HepG2 (cell line): Measurements from ENCODE around the gene BDH2.

ENCODE experiments used
- BRCA1 ChIP-seq: sonication (generic); formaldehyde crosslinking; IDR thresholded peaks from 2 replicates; pipeline ENCODE4 v1.4.0; 2020; ENCODE audit warnings: missing genetic modification reagents
- NFIC ChIP-seq: IDR thresholded peaks from 2 replicates; pipeline ENCODE4 v1.6.1; 2012; ENCODE audit warnings: mild to moderate bottlenecking, low read length, inconsistent platforms
- POLR2A ChIP-seq, 2 experiments: IDR thresholded peaks; 2 replicates each; pipeline ENCODE4 v1.6.1; 2011; ENCODE audit warnings: low read depth in 2 of 2, low read length in 2 of 2, mild to moderate bottlenecking in 1 of 2, moderate library complexity in 1 of 2; ENCODE audit not compliant: insufficient read depth in 1 of 2

DNA sequence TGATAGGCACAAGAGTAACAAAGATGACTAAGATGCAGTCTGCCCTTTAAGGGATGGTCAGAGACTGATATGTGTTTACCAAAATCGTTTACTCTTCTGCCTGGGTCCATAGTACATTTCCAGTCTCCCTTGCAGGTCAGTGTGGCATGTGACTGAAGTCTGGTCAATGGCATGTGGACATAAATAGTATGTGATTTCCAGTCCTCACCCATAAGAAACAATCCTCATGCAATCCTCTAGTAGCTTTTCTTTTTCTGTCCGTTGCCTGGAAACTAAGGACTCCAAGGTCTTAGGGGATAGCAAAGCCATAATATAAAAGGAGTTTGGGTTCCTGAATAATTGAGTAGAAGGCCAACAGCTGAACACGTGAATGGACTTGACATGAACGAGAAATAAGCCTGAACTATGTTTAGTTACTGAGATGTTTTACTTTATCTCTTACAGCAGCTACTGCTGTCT is 24.2 kb downstream of the BDH2 start:
- peak; percentile 74; the same call in 1 of the 2 replicates for TF ChIP-seq NFIC
- peak; percentile 46 to 79; a peak in 2 of 4 replicates for TF ChIP-seq POLR2A (IDR thresholded peaks at IDR 0.05; ENCODE audit: insufficient read depth in 1 of 2, low read depth in 2 of 2, low read length in 2 of 2)
- TF ChIP-seq BRCA1 (CRISPR knock-in tag): 0 out of 2 replicates have a peak, but pooled peaks have one; percentile 67
